ENCODE results near the gene HSPA13. TPM values are rescaled to one million over a fixed set of nuclear protein-coding genes. Genes with fewer than 3 reads are reported as not detected.

HSPA13 gene
- total RNA-seq, 2 experiments from 2014 or later, result 14.6 to 31.7 TPM

GRCh38 chr21:14325595-14325994 is 57.4 kb downstream of the HSPA13 start:
- ChIA-PET POLR2A (interaction anchor here (1.1 kb wide), 1 partner anchor 16 kb away, joined by 3 read pairs; no protein-coding TSS in a partner anchor), CTCF (ENCODE audit: unreplicated experiment) (no interaction called here)
- Histone ChIP-seq H4K20me1 (ENCODE audit: insufficient read depth, low read length) (no peaks in the 10 kb centered on the region), H3K4me1 (ENCODE audit: insufficient read depth, low read length, poor library complexity, severe bottlenecking) (no peaks in the 10 kb centered on the region), H3K9me3 (ENCODE audit: low read length) (no peaks in the 10 kb centered on the region), H3K79me2 (ENCODE audit: insufficient read depth, low read depth, low read length) (no peaks in the 10 kb centered on the region), H3K36me3 (ENCODE audit: insufficient read depth, low read length) (no peaks in the 10 kb centered on the region), H3K4me3 (ENCODE audit: low read depth, low read length, poor library complexity, severe bottlenecking) (no peak overlapping the region), H3K27ac (ENCODE audit: low read depth, low read length, poor library complexity, severe bottlenecking) (no peak overlapping the region), H3K9me2 (ENCODE audit: insufficient read depth, low read length) (no peaks in the 10 kb centered on the region), H3K4me2 (ENCODE audit: low read length) (no peak overlapping the region), H2AFZ (ENCODE audit: low read length) (no peak overlapping the region)
- intact Hi-C loops (cut with micrococcal nuclease; ENCODE audit: unreplicated experiment), result no loop called here
- no TSS peak for BruUV-seq (replicated peaks)
- DNase-seq (ENCODE audit: low spot score), result no peak
- TF ChIP-seq EZH2phosphoT487 (IDR thresholded peaks at IDR 0.05; ENCODE audit: borderline replicate concordance, low read depth, low read length), result no peak
- TF ChIP-seq, protein P1, sequence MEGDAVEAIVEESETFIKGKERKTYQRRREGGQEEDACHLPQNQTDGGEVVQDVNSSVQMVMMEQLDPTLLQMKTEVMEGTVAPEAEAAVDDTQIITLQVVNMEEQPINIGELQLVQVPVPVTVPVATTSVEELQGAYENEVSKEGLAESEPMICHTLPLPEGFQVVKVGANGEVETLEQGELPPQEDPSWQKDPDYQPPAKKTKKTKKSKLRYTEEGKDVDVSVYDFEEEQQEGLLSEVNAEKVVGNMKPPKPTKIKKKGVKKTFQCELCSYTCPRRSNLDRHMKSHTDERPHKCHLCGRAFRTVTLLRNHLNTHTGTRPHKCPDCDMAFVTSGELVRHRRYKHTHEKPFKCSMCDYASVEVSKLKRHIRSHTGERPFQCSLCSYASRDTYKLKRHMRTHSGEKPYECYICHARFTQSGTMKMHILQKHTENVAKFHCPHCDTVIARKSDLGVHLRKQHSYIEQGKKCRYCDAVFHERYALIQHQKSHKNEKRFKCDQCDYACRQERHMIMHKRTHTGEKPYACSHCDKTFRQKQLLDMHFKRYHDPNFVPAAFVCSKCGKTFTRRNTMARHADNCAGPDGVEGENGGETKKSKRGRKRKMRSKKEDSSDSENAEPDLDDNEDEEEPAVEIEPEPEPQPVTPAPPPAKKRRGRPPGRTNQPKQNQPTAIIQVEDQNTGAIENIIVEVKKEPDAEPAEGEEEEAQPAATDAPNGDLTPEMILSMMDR (conservative IDR thresholded peaks at IDR 0.05; ENCODE audit: low read length), result no peak

Other genes with a start within 250 kb of the HSPA13 start
- not detected in 2 replicates for gene LIPI, start 172.2 kb downstream of the HSPA13 start, total RNA-seq (2014; rRNA removed; shearing (Covaris generic))
- gene LIPI, start 172.2 kb downstream of the HSPA13 start, total RNA-seq (2022), result not detected in 2 replicates
- 0.15 and 0.38 TPM in 2 replicates for gene RBM11, start 167.0 kb downstream of the HSPA13 start, total RNA-seq (2014; rRNA removed; shearing (Covaris generic))
- gene RBM11, start 167.0 kb downstream of the HSPA13 start, total RNA-seq (2022), result 0.70 and 0.81 TPM in 2 replicates
- not detected in 2 replicates for gene SAMSN1, start 163.2 kb upstream of the HSPA13 start, total RNA-seq (2014; rRNA removed; shearing (Covaris generic))
- 2.8 and 4.1 TPM in 2 replicates for gene SAMSN1, start 163.2 kb upstream of the HSPA13 start, total RNA-seq (2022)